Inflammatory macrophage (primary cell): ENCODE results near the gene ALB.
"Not testable (repeated sequence)": the region's sequence is repeated elsewhere in the genome, so short reads cannot be mapped to it uniquely, and the experiment has no call there.

ENCODE experiments used
- DNase-seq, 2 donors: peaks; one replicate each; pipeline ENCODE4 v3.0.0-alpha.2; 2020 to 2022
- total RNA-seq, 18 experiments: gene quantifications; one replicate each; lab custom pipeline; 2026; ENCODE audit warnings: mixed read lengths in 6 of 18, inconsistent platforms in 2 of 18; lab: John Stamatoyannopoulos, UW

Gene ALB
- total RNA-seq, result 0 to 0.13 (median 0) reads per million in 18 experiments

DNA sequence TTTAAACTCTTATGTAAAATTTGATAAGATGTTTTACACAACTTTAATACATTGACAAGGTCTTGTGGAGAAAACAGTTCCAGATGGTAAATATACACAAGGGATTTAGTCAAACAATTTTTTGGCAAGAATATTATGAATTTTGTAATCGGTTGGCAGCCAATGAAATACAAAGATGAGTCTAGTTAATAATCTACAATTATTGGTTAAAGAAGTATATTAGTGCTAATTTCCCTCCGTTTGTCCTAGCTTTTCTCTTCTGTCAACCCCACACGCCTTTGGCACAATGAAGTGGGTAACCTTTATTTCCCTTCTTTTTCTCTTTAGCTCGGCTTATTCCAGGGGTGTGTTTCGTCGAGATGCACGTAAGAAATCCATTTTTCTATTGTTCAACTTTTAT, at the start of gene ALB:
ALB (plus strand) TSS at position 246 of the 400 bp plus-strand sequence; CDS start at position 287, 41 bp downstream.
- no peak for DNase-seq

- not testable (repeated sequence) for DNase-seq
Observed at GRCh38 chr4:73357174-73357573, 46.9 kb upstream of the ALB start.

DNA sequence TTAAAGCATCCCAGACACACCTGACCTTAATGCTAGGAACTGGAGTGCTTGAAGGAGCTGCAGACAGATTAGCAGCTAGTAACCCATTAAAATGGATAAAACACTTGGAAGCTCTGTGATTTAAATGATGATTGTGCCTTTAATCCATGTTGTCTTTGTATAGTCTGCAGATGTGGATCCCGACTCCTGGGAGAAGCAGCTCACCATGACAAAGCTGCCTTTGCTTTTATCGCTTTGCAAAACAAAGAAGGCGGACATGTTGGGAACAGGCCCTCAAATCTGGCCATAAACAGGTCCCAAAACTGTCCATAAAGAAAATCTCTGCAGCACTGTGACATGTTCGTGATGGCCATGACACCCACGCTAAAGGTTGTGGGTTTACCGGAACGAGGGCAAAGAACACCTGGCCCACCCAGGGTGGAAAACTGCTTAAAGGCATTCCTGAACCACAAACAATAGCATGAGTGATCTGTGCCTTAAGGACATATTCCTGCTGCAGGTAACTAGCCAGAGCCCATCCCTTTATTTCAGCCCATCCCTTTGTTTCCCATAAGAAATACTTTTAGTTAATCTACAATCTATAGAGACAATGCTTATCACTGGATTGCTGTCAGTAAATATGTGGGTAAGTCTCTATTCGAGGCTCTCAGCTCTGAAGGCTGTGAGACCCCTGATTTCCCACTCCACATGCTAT, 34.4 kb upstream of the ALB start:
- not testable (repeated sequence) for DNase-seq

DNA sequence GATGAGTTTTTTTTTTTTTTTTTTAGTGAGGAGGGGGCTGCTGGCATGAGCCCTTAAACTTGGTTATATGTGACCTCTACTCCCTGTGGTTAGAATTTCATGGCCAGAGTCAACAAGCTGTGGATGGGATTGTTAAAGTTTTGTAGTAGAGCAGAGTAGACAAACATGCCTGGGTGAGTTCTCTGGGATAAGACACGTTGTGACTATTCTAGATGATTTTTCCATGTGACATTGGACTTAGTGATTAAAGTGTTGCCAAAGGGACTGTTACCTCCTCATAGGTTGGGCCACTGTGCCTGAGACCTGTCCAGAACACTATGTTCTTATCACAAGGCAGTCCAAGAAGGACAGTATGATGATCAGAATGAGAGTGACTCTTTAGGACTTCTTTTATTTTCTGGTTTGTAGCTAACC, 28.8 kb upstream of the ALB start:
- no peak for DNase-seq

DNA sequence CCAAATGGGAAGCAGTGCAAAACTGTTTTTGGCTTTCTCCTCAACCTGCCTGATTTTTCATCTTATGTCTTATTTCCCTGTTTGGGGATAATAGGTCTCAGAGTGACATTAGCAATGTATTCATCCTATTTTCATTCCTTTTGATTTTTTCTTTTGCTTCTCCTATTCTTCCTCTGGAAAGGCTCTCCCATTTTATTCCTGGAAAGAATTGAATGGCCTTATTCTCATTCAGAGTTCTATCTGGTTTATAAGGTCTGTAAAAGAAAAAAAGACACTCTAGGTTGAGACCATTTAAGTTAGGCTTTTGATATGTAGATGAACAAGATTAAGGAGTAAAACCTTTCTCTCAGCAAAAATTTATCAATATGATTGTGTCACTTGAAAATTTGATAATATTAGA, 27.8 kb upstream of the ALB start:
- no peak for DNase-seq

DNA sequence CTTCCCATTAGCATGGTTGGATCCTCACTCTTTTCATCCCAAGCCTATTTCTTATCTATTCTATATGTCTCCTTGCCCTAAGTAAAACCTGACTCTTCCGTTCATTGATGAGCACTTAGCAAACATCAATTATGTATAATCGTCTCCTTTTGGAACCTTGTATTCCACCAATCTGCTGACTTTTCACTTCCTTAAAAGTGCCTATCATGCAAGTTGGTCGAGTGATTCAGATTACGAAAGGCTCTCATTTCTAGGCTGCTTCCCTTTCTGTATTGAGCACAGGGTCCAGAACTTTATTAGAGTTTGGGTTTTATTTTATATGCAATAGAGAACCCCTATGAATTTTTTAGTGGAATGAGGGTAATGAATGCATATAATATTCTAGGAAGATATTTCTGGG, 27.1 kb upstream of the ALB start:
- DNase-seq, result peak; percentile 4

DNA sequence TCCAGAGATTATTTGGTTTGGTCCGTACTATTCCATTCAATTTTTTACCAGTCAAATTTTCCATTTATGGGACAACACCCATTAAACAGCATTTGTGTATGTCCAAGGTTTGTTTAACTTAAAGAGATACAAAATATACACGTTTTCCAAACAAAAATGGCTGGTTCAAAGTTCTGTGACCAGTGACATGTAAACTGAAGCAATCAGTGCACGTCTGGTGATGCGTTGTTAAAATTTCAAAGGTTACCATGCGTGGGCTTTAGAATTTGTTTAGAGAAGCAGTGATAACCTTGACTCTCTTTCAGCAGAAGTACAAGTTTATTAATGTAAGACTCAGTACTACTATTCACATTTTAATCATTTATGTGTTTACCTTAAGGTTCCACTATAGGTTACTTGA, 25.2 kb upstream of the ALB start:
- DNase-seq, result no peak

GRCh38 chr4:73379946-73380345, 24.1 kb upstream of the ALB start:
- DNase-seq, result no peak

GRCh38 chr4:73381214-73381613, 22.9 kb upstream of the ALB start:
- no peak for DNase-seq

GRCh38 chr4:73383452-73383851, 20.6 kb upstream of the ALB start:
- DNase-seq, result no peak

- no peak for DNase-seq
Observed at GRCh38 chr4:73387552-73387951, 16.5 kb upstream of the ALB start.

GRCh38 chr4:73388887-73389286, 15.2 kb upstream of the ALB start:
- no peak for DNase-seq

- not testable (repeated sequence) for DNase-seq
Observed at GRCh38 chr4:73389663-73390062, 14.4 kb upstream of the ALB start.

DNA sequence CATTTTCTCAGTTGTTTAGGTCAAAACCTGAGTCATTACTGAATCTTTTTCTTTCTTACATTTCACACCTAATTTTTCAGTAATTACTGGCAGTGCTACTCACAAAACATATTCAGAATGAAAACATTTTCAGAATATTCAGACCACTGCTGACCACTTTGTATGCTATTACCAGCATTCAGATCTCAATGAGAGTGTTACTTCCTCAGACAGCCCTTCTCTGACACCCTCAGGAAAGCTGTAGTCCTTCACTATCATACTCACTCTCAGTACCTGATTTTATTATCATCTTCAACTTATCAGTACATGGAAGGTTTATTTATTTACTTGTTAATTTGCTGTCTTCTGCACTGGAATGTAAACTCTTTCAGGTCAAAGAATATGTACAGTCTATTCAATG, 12.3 kb upstream of the ALB start:
- DNase-seq, result no peak

GRCh38 chr4:73392936-73393335, 11.2 kb upstream of the ALB start:
- DNase-seq, result no peak

DNA sequence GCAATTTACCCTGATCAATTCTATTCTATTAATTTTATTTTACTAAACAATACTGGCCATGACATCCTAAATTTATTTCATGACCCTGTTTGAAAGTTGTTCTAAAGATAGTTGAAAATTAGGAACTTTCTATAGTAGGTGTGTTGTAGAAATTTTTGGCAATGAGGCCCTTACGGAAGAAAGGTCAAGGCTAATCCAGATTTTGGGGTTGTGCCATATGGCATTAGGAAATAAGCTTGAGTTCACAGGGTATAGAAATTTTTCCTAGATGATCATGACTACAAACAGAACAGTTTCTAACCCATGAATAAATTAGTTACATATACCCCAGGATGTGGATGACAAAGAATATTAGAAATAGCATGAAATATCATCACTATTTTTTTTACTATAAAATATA, 7.8 kb upstream of the ALB start:
- no peak for DNase-seq

DNA sequence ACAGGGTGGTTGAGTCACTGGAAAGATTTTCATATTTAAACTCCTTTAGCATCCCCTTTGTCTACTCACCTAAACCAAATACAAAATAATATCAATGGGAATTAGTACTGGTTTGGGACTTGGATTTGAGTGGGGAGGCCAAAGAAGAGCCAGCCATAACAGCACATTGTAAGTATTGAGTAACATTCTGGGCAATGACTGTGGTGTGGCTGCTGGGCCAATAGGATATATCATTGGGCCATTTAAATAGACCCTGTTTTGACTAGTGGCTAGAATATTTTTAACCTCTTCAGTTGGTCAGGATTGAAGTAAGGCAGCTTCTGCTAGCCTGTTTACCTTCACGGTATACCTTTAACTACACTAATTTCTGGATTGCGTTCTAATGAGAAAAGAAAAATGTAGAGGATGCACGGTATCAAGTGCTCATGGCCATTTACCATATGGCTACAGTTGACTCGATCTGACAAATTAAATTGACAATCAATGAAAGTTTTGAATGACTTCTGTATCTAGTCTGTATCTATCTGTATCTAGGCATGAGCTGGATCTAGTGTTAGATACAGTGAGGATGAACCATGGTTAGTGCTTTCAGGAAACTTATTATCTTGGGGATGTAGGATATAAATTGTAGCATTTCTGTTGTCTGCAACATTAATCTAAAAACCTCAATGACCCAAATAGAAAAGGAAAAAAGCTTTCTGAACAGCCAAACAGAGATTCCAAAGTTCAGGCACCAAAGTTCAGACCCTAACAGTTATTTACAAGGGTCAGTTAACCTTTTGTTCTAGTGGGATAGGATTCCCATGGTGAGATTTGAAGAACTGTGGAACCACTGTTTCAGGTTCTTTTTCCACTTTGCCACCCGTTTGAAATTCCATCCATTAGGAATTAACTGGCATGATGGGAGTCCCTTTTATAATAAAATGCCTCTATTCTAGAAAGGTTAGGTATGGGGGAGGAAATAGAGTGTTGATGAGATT, 6.8 kb upstream of the ALB start:
- DNase-seq, result no peak

DNA sequence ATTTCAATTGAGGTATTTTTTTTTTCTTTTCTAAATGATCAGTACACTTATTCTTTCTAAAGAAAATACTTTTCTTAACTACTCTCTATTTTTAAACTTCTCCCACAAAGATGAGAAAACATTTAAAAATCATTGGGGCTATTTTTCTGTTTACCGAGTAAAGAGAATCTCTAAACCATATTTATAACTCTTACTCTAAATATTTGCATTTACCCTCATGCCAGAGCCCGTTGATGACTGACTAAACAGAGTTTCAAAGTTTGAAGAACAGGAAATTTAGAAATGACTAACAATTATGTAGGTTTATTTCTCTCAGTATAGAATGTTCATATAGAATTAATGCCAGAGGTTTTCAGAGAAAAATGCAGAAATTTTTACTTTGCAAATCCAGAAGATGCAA, 2.7 kb upstream of the ALB start:
- DNase-seq, result no peak

DNA sequence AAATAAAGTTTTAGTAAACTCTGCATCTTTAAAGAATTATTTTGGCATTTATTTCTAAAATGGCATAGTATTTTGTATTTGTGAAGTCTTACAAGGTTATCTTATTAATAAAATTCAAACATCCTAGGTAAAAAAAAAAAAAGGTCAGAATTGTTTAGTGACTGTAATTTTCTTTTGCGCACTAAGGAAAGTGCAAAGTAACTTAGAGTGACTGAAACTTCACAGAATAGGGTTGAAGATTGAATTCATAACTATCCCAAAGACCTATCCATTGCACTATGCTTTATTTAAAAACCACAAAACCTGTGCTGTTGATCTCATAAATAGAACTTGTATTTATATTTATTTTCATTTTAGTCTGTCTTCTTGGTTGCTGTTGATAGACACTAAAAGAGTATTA, 370 bp downstream of the ALB start:
- no peak for DNase-seq

- no peak for DNase-seq
Observed at GRCh38 chr4:73405138-73405537, 1.1 kb downstream of the ALB start.

- DNase-seq, result no peak
Observed at GRCh38 chr4:73406548-73406875, 2.4 kb downstream of the ALB start.

DNA sequence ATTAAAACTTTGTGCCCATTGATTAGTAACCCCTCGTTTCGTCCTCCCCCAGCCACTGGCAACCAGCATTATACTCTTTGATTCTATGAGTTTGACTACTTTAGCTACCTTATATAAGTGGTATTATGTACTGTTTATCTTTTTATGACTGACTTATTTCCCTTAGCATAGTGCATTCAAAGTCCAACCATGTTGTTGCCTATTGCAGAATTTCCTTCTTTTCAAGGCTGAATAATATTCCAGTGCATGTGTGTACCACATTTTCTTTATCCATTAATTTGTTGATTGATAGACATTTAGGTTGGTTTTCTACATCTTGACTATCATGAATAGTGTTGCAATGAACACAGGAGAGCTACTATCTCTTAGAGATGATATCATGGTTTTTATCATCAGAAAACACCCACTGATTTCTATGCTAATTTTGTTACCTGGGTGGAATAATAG, 3.2 kb downstream of the ALB start:
- no peak for DNase-seq

DNA sequence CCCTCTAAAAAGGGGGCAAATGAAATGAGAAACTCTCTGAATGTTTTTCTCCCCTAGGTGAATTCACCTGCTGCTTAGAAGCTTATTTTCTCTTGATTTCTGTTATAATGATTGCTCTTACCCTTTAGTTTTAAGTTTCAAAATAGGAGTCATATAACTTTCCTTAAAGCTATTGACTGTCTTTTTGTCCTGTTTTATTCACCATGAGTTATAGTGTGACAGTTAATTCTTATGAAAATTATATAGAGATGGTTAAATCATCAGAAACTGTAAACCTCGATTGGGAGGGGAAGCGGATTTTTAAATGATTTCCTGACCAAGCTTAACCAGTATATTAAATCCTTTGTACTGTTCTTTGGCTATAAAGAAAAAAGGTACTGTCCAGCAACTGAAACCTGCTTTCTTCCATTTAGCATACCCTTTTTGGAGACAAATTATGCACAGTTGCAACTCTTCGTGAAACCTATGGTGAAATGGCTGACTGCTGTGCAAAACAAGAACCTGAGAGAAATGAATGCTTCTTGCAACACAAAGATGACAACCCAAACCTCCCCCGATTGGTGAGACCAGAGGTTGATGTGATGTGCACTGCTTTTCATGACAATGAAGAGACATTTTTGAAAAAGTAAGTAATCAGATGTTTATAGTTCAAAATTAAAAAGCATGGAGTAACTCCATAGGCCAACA, 4.2 kb downstream of the ALB start:
- DNase-seq, result no peak
